ENCODE results near the gene PIGO. TPM values are rescaled to one million over a fixed set of nuclear protein-coding genes. Genes with fewer than 3 reads are reported as not detected.

PIGO gene
- total RNA-seq, 2 experiments from 2014 or later, result 28.5 to 31.6 TPM

DNA sequence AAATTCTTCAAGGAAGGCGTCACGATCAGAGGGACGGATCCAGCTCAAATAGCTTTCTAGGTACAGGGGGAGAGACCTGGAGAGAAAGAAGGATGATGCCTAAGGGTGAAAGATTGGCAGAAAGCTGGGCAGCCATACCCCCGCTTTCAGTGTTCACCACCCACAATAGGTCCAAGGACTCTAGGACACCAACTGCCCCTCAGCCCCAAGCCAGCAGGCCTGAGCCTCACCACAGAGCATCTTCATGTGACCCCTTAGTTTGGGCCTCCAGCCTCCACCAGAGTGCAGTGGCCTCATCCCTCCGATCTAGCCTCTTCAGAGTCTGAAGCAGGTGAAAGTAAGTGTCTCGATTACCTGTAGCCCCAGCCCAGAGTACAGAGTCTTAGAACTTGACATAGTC, 22.2 kb downstream of the PIGO start:
- H3K36me3 Mint-ChIP-seq, result peaks cover 40% of the 10 kb centered on the region
- ATAC-seq, result no peak
- CTCF ChIA-PET, result interaction anchor here (4.8 kb wide), 1 partner anchor 21 kb away, joined by 35 read pairs; the partner anchor contains the start of gene PIGO
- H3K27me3 Mint-ChIP-seq, result no peaks in the 10 kb centered on the region
- no peak overlapping the region for H3K4me3 Mint-ChIP-seq
- H3K27ac Mint-ChIP-seq, result peak overlapping the region; percentile 96
- DNase-seq, result no peak
- H3K4me1 Mint-ChIP-seq, result peaks cover 68% of the 10 kb centered on the region
- no peaks in the 10 kb centered on the region for H3K9me3 Mint-ChIP-seq (ENCODE audit: low read depth)

- no peaks in the 10 kb centered on the region for H3K27me3 Mint-ChIP-seq
- no peak for ATAC-seq
- no peak for DNase-seq
- peak overlapping the region; percentile 96 for H3K27ac Mint-ChIP-seq
- peaks cover 43% of the 10 kb centered on the region for H3K36me3 Mint-ChIP-seq
- H3K9me3 Mint-ChIP-seq (ENCODE audit: low read depth), result no peaks in the 10 kb centered on the region
- peaks cover 68% of the 10 kb centered on the region for H3K4me1 Mint-ChIP-seq
- H3K4me3 Mint-ChIP-seq, result peak overlapping the region; percentile 79
- CTCF ChIA-PET, result interaction anchor here (1.8 to 4.8 kb wide), 2 partner anchors 11 to 22 kb away, joined by 5 to 35 read pairs; partner anchors contain the start of gene PIGO
Observed at GRCh38 chr9:35073279-35073612, 23.1 kb downstream of the PIGO start.

- peaks cover 67% of the 10 kb centered on the region for H3K4me1 Mint-ChIP-seq
- ATAC-seq (peak; percentile 90), DNase-seq (peak; percentile 99)
- CTCF ChIA-PET, result interaction anchor here (1.1 to 4.8 kb wide), 9 partner anchors 8 to 187 kb away, joined by 4 to 35 read pairs (median 5); partner anchors contain the start of genes ATOSB, FANCG and PIGO
- no peaks in the 10 kb centered on the region for H3K9me3 Mint-ChIP-seq (ENCODE audit: low read depth)
- H3K27ac Mint-ChIP-seq, result peak within 1 kb of the TSS; percentile 96
- H3K4me3 Mint-ChIP-seq, result peak within 1 kb of the TSS; percentile 79
- H3K27me3 Mint-ChIP-seq, result no peaks in the 10 kb centered on the region
- peaks cover 48% of the 10 kb centered on the region for H3K36me3 Mint-ChIP-seq
Observed at GRCh38 chr9:35072461-35073278, 23.7 kb downstream of the PIGO start, which contains the start of gene VCP. Gene VCP (minus strand): TSS chr9:35072625. CDS start chr9:35072353, 272 bp downstream.

DNA sequence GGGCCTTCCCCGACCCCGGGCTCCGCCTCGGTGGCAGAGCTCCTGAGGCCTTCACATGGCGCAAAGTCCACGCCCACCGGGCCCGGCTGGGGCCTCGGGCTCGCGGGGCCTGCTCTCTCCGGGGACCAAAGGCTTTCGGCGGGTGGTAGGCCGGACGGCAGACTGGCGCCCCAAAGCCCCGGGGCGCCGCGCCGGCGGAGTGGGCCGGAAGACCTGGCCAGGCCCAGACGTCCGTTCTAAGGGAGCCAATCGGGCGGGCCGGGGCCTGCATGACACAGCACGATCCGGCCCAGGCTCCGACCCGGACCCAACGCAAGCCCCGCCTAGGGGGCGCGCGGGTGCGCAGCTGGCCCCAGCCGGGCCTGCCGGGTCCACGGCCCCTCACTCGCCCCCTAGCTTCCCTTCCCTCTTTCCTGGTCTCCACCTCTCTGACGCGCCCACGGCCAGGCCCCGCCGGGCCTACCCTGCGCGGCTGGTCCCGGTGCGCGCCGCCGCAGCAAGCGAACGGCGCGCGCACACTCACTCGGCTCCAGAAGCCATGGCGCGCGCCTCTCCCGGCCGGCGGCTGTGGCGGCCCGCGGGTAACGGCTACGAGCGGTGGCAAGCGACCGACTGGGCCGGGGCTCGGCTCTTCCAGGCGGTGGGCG, 24.5 kb downstream of the PIGO start:
- H3K9me3 Mint-ChIP-seq (ENCODE audit: low read depth), result no peaks in the 10 kb centered on the region
- H3K4me3 Mint-ChIP-seq, result peak overlapping the region; percentile 79
- CTCF ChIA-PET, result interaction anchor here (0.6 to 4.8 kb wide), 15 partner anchors 9 to 370 kb away, joined by 3 to 35 read pairs (median 5); partner anchors contain the start of genes ATOSB, FANCG, PIGO and STOML2
- H3K27me3 Mint-ChIP-seq, result no peaks in the 10 kb centered on the region
- peak overlapping the region; percentile 96 for H3K27ac Mint-ChIP-seq
- DNase-seq, result peak; percentile 86
- H3K36me3 Mint-ChIP-seq, result peaks cover 51% of the 10 kb centered on the region
- ATAC-seq, result peak; percentile 71
- H3K4me1 Mint-ChIP-seq, result peaks cover 67% of the 10 kb centered on the region

- peaks cover 68% of the 10 kb centered on the region for H3K4me1 Mint-ChIP-seq
- H3K27me3 Mint-ChIP-seq, result no peaks in the 10 kb centered on the region
- CTCF ChIA-PET, result interaction anchor here (0.6 to 4.8 kb wide), 16 partner anchors 9 to 369 kb away, joined by 3 to 35 read pairs (median 4); partner anchors contain the start of genes ATOSB, FANCG, PIGO and STOML2
- no peaks in the 10 kb centered on the region for H3K9me3 Mint-ChIP-seq (ENCODE audit: low read depth)
- DNase-seq (no peak), ATAC-seq (no peak)
- peak overlapping the region; percentile 96 for H3K27ac Mint-ChIP-seq
- peaks cover 54% of the 10 kb centered on the region for H3K36me3 Mint-ChIP-seq
- peak overlapping the region; percentile 79 for H3K4me3 Mint-ChIP-seq
Observed at GRCh38 chr9:35070823-35071813, 25.3 kb downstream of the PIGO start.

DNA sequence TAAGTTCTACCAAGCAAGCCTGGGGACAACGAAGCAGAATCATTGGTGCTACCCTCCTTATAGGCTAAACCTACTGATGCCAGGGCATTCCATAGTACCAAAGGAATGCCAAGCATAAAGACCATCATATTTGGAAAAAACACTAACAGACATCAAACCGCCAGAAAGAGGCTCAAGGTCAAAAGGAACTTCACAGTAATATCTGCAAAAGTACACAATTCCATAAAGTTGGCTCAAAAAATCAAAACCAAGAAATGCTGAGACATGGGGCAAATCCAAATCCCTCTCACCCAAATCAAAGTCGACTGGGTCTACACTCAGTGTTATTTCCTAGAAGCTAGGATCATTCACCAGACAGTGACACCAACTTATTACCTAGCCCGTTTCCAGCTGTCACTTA, 27.4 kb downstream of the PIGO start:
- no peaks in the 10 kb centered on the region for H3K27me3 Mint-ChIP-seq
- H3K27ac Mint-ChIP-seq, result peak overlapping the region; percentile 34
- DNase-seq (no peak), ATAC-seq (no peak)
- peaks cover 58% of the 10 kb centered on the region for H3K36me3 Mint-ChIP-seq
- H3K4me3 Mint-ChIP-seq, result peak overlapping the region; percentile 50
- H3K4me1 Mint-ChIP-seq, result peaks cover 55% of the 10 kb centered on the region
- H3K9me3 Mint-ChIP-seq (ENCODE audit: low read depth), result no peaks in the 10 kb centered on the region
- CTCF ChIA-PET, result interaction anchor here (0.6 to 2.1 kb wide), 3 partner anchors 11 to 169 kb away, joined by 3 to 6 read pairs (median 4); partner anchors contain the start of gene PIGO

DNA sequence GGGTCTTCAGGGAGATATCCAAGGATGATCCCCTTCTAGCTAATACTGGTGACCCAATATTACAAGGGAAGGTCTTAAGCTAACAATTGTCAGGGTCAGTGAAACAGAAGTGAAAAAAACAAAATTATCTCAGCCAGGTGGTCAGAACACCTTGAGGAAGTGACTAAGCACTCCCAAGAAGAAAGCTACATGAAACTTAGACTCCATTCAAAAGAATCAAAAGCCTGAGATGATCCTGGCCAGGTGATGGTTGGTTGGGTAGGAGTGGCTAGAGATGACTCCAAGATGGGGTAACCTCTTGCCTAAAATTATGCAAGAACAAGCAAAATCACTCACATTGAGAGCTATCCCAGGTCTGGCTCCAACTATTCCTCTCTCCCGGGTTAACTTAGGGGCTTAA, 29.3 kb downstream of the PIGO start:
- Mint-ChIP-seq H3K4me1 (peaks cover 40% of the 10 kb centered on the region), H3K36me3 (peaks cover 68% of the 10 kb centered on the region), H3K27me3 (no peaks in the 10 kb centered on the region), H3K4me3 (no peak overlapping the region), H3K27ac (peak overlapping the region; percentile 8), H3K9me3 (ENCODE audit: low read depth) (no peaks in the 10 kb centered on the region)
- no peak for DNase-seq
- ATAC-seq, result no peak
- CTCF ChIA-PET, result interaction anchor here (1.5 to 2.5 kb wide), 2 partner anchors 15 to 29 kb away, joined by 5 to 11 read pairs; partner anchors contain the start of gene PIGO

- Mint-ChIP-seq H3K4me1 (no peaks in the 10 kb centered on the region), H3K36me3 (peaks cover 89% of the 10 kb centered on the region)
- CTCF ChIA-PET, result interaction anchor here (3.7 kb wide), 1 partner anchor 9 kb away, joined by 12 read pairs; no protein-coding TSS in a partner anchor
Observed at GRCh38 chr9:35060548-35061207, 35.7 kb downstream of the PIGO start.

DNA sequence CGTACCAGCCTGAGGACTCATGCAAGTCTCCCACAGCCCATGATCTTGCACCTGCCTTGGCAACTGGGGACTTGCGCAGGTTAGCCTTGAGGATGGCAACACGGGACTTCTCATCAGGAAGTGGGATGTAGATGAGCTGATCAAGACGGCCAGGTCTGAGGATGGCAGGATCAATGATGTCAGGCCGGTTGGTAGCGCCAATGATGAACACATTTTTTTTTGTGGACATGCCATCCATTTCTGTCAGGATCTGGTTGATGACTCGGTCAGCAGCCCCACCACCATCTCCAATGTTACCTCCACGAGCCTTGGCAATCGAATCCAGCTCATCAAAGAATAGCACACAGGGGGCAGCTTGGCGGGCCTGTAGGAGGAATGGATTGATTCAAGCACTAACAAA, 37.0 kb downstream of the PIGO start:
- Mint-ChIP-seq H3K4me1 (no peaks in the 10 kb centered on the region), H3K9me3 (ENCODE audit: low read depth) (no peaks in the 10 kb centered on the region), H3K36me3 (peaks cover 88% of the 10 kb centered on the region), H3K4me3 (no peak overlapping the region), H3K27me3 (no peaks in the 10 kb centered on the region), H3K27ac (no peak overlapping the region)
- CTCF ChIA-PET, result no interaction called here
- no peak for ATAC-seq
- no peak for DNase-seq

More at GRCh38 chr9:35060548-35061207, 35.7 kb downstream of the PIGO start:
- DNase-seq (no peak), ATAC-seq (no peak)
- H3K27ac Mint-ChIP-seq, result no peak overlapping the region
- no peak overlapping the region for H3K4me3 Mint-ChIP-seq
- no peaks in the 10 kb centered on the region for H3K9me3 Mint-ChIP-seq (ENCODE audit: low read depth)
- H3K27me3 Mint-ChIP-seq, result no peaks in the 10 kb centered on the region

- DNase-seq, result no peak
- Mint-ChIP-seq H3K27ac (no peak overlapping the region), H3K4me1 (no peaks in the 10 kb centered on the region), H3K4me3 (no peak overlapping the region), H3K27me3 (no peaks in the 10 kb centered on the region), H3K36me3 (peaks cover 80% of the 10 kb centered on the region), H3K9me3 (ENCODE audit: low read depth) (no peaks in the 10 kb centered on the region)
- ATAC-seq, result no peak
- CTCF ChIA-PET, result no interaction called here
Observed at GRCh38 chr9:35057271-35057620, 39.1 kb downstream of the PIGO start.

- Mint-ChIP-seq H3K36me3 (peaks cover 77% of the 10 kb centered on the region), H3K27me3 (no peaks in the 10 kb centered on the region), H3K4me1 (no peaks in the 10 kb centered on the region), H3K4me3 (no peak overlapping the region), H3K27ac (no peak overlapping the region), H3K9me3 (ENCODE audit: low read depth) (no peaks in the 10 kb centered on the region)
- ATAC-seq (no peak), DNase-seq (no peak)
- CTCF ChIA-PET, result no interaction called here
Observed at GRCh38 chr9:35056571-35057270, 39.7 kb downstream of the PIGO start.
